C4-2B (cell line): ENCODE results near the gene CNRIP1.

ENCODE experiments used
- CTCF ChIP-seq: fragments of 450-650 bp; conservative IDR thresholded peaks from 2 replicates; pipeline ENCODE4 v1.5.1; 2017; ENCODE audit warnings: mild to moderate bottlenecking
- ZFX ChIP-seq: fragments of 450-650 bp; IDR thresholded peaks from 2 replicates; pipeline ENCODE4 v1.6.1; 2017

- TF ChIP-seq CTCF (no peak), ZFX (no peak)
Observed at GRCh38 chr2:68280348-68280747, 39.4 kb downstream of the CNRIP1 start.
